ENCODE results near the gene ZBED3.

ZBED3 gene

DNA sequence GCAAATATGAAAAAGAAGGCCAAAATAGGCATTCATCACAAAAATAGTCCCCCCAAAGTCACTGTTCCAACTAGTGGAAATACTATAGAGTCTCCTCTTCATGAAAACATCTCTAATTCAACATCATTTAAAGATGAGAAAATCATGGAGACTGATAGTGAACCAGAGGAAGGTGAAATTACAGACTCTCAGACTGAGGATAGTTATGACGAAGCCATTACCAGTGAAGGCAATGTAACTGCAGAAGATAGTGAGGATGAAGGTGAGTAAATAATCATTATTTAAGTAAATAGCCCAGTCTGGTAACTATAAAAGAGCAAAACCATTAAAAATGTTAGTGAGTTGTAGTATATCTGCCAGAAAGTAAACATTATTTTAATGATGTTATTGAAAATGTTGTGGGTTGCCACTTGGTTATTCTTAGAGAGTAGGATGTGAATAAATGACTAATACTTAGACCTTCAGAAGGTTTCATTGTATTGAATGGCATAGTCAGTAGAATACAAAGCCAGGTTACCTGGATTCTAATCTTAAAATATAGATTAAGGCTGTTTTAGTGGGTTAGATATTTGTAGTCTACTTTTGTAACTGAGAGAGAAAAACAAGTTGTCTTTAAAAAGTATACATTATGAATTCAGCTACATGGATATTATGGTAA lies 40.5 kb downstream of the ZBED3 start:
- Mint-ChIP-seq H3K4me3 (no peak overlapping the region), H3K4me1 (peaks cover 8% of the 10 kb centered on the region), H3K9me3 (no peaks in the 10 kb centered on the region), H3K27me3 (no peaks in the 10 kb centered on the region), H3K36me3 (ENCODE audit: low read depth) (peaks cover 36% of the 10 kb centered on the region), H3K27ac (no peak overlapping the region)
- no peak for ATAC-seq
- DNase-seq, result no peak

GRCh38 chr5:77035950-77036349 lies 51.1 kb downstream of the ZBED3 start:
- H3K27me3 Mint-ChIP-seq, result no peaks in the 10 kb centered on the region
- H3K4me1 Mint-ChIP-seq, result peaks cover 25% of the 10 kb centered on the region
- H3K9me3 Mint-ChIP-seq, result no peaks in the 10 kb centered on the region
- DNase-seq (no peak), ATAC-seq (no peak)
- H3K27ac Mint-ChIP-seq, result no peak overlapping the region
- H3K4me3 Mint-ChIP-seq, result no peak overlapping the region
- H3K36me3 Mint-ChIP-seq (ENCODE audit: low read depth), result peaks cover 40% of the 10 kb centered on the region

DNA sequence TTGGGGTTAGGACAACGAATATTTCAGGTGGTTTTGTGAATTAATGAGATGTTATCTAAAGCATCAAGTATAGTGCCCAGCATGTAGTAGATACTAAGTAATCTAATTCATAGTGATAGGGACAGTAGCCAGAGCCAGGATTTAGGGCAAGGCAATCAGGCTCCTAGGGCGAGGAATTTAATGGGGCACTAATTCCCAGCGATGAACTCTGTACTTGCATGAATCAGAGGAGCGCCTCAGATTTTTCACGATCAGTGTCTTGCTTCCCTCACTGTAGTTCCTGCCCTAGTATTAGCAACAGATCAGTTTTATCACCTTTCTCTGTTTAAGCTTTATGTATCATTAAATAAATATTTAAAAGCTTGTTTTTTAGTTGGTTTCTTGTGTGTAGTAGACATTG lies 53.7 kb downstream of the ZBED3 start:
- Mint-ChIP-seq H3K4me3 (no peak overlapping the region), H3K9me3 (peaks cover 14% of the 10 kb centered on the region), H3K27me3 (no peaks in the 10 kb centered on the region), H3K4me1 (peaks cover 35% of the 10 kb centered on the region), H3K27ac (no peak overlapping the region), H3K36me3 (ENCODE audit: low read depth) (peaks cover 40% of the 10 kb centered on the region)
- DNase-seq, result no peak
- ATAC-seq, result no peak

DNA sequence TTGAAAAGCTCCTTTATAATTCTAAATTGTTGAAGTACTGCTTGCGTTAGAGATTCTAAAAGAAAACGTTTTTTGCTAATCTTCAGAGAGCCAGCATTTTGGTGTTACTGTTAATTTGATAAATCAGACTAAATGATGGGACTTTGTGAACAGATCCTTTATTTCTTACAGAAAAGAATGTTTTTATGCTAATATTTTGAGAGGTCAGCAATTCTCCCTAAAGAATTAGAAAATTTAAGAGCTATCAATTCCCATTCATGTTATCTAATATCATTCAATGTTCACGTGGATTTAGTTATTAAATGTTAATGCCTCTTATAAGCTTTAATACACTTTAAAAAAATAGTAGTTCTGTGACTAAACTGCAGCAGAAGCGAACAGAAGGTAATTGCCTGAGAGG lies 54.5 kb downstream of the ZBED3 start:
- DNase-seq, result no peak
- H3K27me3 Mint-ChIP-seq, result no peaks in the 10 kb centered on the region
- H3K4me3 Mint-ChIP-seq, result no peak overlapping the region
- no peak overlapping the region for H3K27ac Mint-ChIP-seq
- H3K36me3 Mint-ChIP-seq (ENCODE audit: low read depth), result peaks cover 42% of the 10 kb centered on the region
- H3K9me3 Mint-ChIP-seq, result peaks cover 19% of the 10 kb centered on the region
- no peak for ATAC-seq
- H3K4me1 Mint-ChIP-seq, result peaks cover 35% of the 10 kb centered on the region

GRCh38 chr5:77031891-77032290 lies 55.2 kb downstream of the ZBED3 start:
- Mint-ChIP-seq H3K9me3 (peaks cover 19% of the 10 kb centered on the region), H3K4me3 (peak overlapping the region; percentile 96), H3K4me1 (peaks cover 35% of the 10 kb centered on the region), H3K27ac (peak overlapping the region; percentile 93), H3K27me3 (no peaks in the 10 kb centered on the region), H3K36me3 (ENCODE audit: low read depth) (peaks cover 38% of the 10 kb centered on the region)
- DNase-seq (no peak), ATAC-seq (peak; percentile 27)

- no peaks in the 10 kb centered on the region for H3K27me3 Mint-ChIP-seq
- H3K36me3 Mint-ChIP-seq (ENCODE audit: low read depth), result peaks cover 29% of the 10 kb centered on the region
- H3K4me3 Mint-ChIP-seq, result peak within 1 kb of the TSS; percentile 96
- H3K27ac Mint-ChIP-seq, result peak within 1 kb of the TSS; percentile 93
- peaks cover 19% of the 10 kb centered on the region for H3K9me3 Mint-ChIP-seq
- ATAC-seq, result peak; percentile 99
- DNase-seq, result peak; percentile 89
- peaks cover 35% of the 10 kb centered on the region for H3K4me1 Mint-ChIP-seq
Observed at GRCh38 chr5:77030097-77031071, 56.7 kb downstream of the ZBED3 start, which contains the start of gene AGGF1. TSS of gene AGGF1 (plus strand) at chr5:77030404. CDS start at chr5:77030767, 363 bp downstream.

DNA sequence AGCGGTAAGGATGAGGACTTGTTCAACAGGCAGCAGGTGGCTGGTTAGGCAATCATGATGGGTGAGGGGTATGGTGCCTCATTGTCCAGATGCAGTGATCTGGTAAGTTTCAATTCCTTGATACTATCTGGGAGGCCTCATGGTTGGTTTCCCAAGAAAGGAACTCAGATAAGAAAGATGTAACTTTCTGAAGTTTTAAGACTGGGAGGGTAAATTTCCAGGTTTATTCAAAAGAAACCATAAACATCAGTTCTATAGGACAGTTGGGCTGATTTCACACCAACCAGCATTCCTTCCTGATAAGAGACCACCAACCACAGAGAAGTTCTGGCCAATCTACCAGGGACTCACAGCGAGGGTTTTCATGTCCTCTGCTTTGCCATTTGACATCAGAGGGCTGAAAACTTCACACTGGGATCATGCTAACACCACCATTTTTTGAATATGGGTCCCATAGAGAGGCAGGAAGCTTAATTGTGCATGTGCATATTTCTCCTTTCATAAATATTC lies 57.7 kb downstream of the ZBED3 start:
- ATAC-seq, result no peak
- H3K27me3 Mint-ChIP-seq, result no peaks in the 10 kb centered on the region
- DNase-seq, result no peak
- peak overlapping the region; percentile 93 for H3K27ac Mint-ChIP-seq
- H3K4me1 Mint-ChIP-seq, result peaks cover 35% of the 10 kb centered on the region
- H3K9me3 Mint-ChIP-seq, result peaks cover 19% of the 10 kb centered on the region
- peaks cover 27% of the 10 kb centered on the region for H3K36me3 Mint-ChIP-seq (ENCODE audit: low read depth)
- H3K4me3 Mint-ChIP-seq, result peak overlapping the region; percentile 96

GRCh38 chr5:77028631-77029375 lies 58.3 kb downstream of the ZBED3 start:
- DNase-seq (no peak), ATAC-seq (no peak)
- Mint-ChIP-seq H3K36me3 (ENCODE audit: low read depth) (peaks cover 27% of the 10 kb centered on the region), H3K4me3 (peak overlapping the region; percentile 22), H3K9me3 (peaks cover 19% of the 10 kb centered on the region), H3K4me1 (peaks cover 33% of the 10 kb centered on the region), H3K27me3 (no peaks in the 10 kb centered on the region), H3K27ac (peak overlapping the region; percentile 93)

DNA sequence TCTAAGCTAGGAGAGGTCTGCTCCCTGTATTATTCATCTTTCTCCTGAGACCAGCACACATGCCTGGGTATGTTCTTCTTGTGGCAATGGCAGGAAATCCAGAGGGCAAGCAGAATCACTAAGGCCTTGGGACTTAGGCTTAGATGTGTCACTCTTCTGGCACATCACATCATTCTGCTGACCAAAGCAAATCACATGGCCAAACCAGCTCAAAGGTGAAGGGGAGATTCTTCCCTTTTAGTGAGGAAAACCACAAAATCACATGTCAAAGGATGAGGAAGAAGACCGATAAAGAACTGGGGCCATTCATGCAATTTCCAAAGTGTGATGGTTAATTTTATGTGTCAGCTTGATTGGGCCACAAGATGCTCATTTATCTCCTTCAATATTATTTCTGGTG lies 62.6 kb downstream of the ZBED3 start:
- DNase-seq (no peak), ATAC-seq (no peak)
- peaks cover 11% of the 10 kb centered on the region for H3K27me3 Mint-ChIP-seq
- H3K36me3 Mint-ChIP-seq (ENCODE audit: low read depth), result peaks cover 16% of the 10 kb centered on the region
- peaks cover 14% of the 10 kb centered on the region for H3K9me3 Mint-ChIP-seq
- H3K4me3 Mint-ChIP-seq, result no peak overlapping the region
- peaks cover 3% of the 10 kb centered on the region for H3K4me1 Mint-ChIP-seq
- no peak overlapping the region for H3K27ac Mint-ChIP-seq

- Mint-ChIP-seq H3K27ac (no peak overlapping the region), H3K36me3 (ENCODE audit: low read depth) (peaks cover 1% of the 10 kb centered on the region), H3K27me3 (peaks cover 17% of the 10 kb centered on the region), H3K9me3 (no peaks in the 10 kb centered on the region), H3K4me3 (no peak overlapping the region), H3K4me1 (no peaks in the 10 kb centered on the region)
- no peak for DNase-seq
- no peak for ATAC-seq
Observed at GRCh38 chr5:77022511-77023417, 64.3 kb downstream of the ZBED3 start.

Measured in activated naive CD8-positive, alpha-beta T cell treated with anti-CD3 and anti-CD28 coated beads, Interleukin-2, amount 50 U/mL, for 24 hours (primary cell).